GM12864 (cell line): ENCODE results near the gene U2AF2.

ENCODE experiments used
- DNase-seq: peaks from one replicate; pipeline ENCODE4 v3.0.0-alpha.2; 2011; ENCODE audit warnings: low read depth
- H3K4me3 ChIP-seq: 2 replicates; pipeline ENCODE4 v1.5.1; 2011; ENCODE audit warnings: mild to moderate bottlenecking, low read depth, low read length, control low read depth
- TF ChIP-seq, protein P1 (sequence below): IDR thresholded peaks from 2 replicates; pipeline ENCODE4 v1.5.1; 2011; ENCODE audit warnings: low read depth, mild to moderate bottlenecking, moderate library complexity, low read length, control low read depth, inconsistent platforms; ENCODE audit errors: missing control alignments

U2AF2 gene

DNA sequence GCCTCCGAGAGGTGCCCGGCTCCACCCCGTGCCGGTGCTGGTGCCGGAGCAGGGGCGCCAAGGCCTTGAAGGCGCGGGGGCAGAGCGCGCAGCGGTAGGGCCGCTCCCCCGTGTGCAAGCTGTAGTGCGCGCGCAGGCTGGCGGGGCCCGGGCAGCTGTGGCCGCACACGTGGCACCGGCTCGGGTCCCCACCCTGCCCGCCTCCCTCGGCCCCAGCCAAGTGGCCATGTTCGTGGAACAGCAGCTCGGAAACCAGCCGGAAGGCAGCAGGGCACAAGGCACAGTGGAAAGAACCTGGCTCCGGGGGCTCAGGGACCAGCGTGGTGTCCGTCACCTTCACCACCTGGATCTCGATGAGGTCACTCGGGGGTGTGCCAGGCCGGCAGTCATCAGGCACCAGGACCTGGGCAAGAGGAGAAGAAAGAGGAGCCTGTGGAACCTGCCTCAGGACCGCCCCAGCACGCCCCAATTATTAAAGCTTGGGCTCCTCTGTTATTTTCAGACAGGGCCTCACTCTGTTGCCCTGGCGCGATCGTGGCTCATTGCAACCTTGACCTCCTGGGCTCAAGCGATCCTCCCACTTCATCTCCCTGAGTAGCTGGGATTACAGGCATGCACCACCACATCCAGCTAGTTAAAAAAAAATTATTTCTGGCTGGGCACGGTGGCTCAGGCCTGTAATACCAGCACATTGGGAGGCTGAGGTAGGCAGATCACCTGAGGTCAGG lies 32.4 kb upstream of the U2AF2 start:
- no peak for DNase-seq
- TF ChIP-seq, protein P1, sequence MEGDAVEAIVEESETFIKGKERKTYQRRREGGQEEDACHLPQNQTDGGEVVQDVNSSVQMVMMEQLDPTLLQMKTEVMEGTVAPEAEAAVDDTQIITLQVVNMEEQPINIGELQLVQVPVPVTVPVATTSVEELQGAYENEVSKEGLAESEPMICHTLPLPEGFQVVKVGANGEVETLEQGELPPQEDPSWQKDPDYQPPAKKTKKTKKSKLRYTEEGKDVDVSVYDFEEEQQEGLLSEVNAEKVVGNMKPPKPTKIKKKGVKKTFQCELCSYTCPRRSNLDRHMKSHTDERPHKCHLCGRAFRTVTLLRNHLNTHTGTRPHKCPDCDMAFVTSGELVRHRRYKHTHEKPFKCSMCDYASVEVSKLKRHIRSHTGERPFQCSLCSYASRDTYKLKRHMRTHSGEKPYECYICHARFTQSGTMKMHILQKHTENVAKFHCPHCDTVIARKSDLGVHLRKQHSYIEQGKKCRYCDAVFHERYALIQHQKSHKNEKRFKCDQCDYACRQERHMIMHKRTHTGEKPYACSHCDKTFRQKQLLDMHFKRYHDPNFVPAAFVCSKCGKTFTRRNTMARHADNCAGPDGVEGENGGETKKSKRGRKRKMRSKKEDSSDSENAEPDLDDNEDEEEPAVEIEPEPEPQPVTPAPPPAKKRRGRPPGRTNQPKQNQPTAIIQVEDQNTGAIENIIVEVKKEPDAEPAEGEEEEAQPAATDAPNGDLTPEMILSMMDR = no peak

DNA sequence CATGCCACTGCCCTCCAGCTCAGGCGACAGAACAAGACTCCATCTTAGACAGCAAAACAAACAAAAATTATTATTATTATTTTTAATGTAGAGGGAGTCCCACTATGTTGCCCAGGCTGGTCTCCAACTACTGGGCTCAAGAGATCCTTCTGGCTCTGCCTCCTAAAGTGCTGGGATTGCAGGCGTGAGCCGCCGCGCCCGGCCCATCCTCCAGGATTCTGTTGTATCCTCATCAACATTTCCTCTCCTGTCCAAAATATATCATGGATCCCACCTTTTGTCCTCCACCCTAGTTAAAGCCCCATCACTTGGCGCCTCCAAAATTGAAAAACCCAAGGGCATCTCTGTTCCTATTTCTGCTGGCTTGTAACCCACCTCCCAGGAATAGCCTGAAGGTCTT lies 31.7 kb upstream of the U2AF2 start:
- H3K4me3 ChIP-seq = no peak overlapping the region
- TF ChIP-seq, protein P1 = no peak

More for the DNA sequence above, 32.4 kb upstream of the U2AF2 start:
- no peak overlapping the region for H3K4me3 ChIP-seq

DNA sequence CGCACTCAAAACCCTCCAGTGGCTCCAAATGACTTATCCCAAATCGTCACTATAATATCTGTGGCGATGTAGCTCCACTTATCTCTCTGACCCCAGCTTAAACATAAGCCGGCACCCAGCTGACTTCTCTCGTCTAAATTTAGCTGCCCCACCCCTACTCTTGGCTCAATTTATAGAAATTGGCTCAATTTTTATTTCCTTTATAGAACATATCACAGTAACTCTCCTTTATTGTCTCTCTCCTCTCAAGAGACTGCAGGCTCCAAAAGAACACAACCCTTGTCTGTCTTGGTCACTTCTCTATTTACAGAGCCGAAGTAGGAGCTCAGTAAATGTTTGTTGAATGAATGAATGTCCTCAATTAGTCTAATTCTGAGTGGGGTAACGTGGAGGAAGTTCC lies 31.3 kb upstream of the U2AF2 start:
- no peak for DNase-seq
- peak overlapping the region; percentile 22 for H3K4me3 ChIP-seq
- TF ChIP-seq, protein P1 = no peak

More for the DNA sequence above, 31.7 kb upstream of the U2AF2 start:
- DNase-seq = no peak

DNA sequence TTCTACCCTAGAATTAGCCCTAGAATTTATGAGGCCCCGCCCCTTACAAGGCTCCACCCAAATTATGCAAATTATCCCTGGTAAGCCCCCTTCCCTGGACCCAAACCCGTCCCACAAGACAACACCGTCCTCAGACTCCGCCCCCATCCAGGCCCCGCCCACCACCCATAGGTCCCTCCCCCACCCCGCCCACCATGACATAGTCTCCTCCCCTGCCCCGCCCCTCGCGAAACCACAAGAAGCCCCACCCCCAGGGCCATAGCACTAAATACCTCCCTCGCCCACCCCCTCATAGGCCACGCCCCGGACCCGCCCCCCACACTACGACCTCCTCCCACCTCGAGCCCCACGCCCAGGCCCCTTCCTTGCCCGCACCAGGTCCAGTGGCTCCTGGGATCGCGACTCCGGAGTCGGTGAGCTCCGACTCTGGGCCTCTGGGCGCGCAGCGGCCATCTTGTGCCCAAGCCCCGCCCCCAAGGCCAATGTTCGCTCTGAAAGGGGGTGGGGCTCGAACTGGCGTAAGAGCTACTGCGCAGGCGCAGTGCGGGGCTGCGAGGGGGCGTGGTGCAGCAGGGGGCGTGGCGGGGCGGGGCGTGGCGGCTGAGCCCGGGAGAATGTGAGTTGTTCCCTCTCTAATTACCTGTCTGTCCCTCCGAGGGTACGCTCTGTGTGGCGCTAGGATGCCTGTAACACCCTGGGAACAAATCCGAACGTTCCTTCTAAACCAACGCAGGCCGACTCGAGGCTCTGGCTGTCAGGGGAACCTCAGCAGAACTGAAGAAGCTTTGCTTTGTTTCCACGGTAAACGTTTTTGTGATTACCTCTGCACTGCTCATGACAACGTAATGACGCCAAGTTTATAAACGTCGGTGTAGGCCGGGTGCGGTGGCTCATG lies 30.5 kb upstream of the U2AF2 start, which contains the start of gene ZNF784:
Gene ZNF784 (minus strand): TSS at position 458 of the 895 bp plus-strand sequence. CDS start 5 bp downstream, at position 453.
- no peak for DNase-seq
- TF ChIP-seq, protein P1 = no peak
- peak within 1 kb of the TSS; percentile 41 for H3K4me3 ChIP-seq

DNA sequence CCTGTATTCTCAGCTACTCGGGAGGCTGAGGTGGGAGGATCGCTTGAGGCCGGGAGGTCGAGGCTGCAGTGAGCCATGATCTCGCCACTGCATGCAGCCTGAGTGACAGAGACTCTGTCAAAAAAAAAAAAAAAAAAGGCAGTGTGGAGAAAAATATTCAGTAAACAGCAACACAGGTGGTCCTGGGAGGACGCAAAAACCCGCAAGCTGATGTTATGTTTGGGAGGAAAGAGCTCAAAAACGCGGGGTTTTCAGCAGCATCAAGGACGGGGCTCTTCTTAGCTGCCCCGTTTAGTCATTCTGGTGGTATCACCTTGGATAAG lies 29.9 kb upstream of the U2AF2 start:
- TF ChIP-seq, protein P1 = no peak
- DNase-seq = no peak
- H3K4me3 ChIP-seq = peak overlapping the region; percentile 41

DNA sequence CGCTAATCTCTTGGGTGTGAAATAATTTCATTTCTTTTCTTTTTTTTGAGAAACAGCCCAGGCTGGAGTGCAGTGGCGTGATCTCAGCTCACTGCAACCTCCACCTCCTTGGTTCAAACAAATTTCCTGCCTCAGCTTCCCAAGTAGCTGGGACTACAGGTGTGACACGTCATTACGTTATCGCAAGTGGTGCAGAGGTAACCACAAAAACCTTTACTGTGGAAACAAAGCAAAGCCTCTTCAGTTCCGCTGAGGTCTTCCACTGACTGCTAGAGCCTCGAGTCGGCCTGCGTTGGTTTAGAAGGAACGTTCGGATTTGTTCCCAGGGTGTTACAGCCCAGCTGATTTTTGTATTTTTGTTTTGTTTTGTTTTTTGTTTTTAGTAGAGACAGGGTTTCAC lies 28.5 kb upstream of the U2AF2 start:
- TF ChIP-seq, protein P1 = no peak
- no peak overlapping the region for H3K4me3 ChIP-seq
- DNase-seq = peak; percentile 58
